ENCODE results near the gene ACACB.

ACACB gene

DNA sequence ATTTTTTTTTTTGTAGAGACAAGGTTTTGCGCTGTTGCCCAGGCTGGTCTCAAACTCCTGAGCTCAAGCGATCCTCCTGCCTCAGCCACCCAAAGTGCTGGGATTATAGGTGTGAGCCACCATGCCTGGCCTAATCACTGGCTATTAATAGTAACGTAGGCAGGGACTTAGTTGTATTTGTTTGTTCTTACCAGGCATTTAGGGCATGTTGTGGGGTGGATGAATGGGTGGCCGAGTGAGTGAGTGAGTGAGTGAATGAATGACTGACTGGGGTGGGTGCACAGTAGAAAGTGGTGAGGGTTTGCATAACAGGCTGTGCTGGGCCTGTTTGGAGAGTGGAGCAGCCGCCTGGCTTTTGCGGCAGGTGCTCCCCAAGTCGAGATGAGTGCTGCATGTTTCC lies 105.7 kb downstream of the ACACB start:
- Histone ChIP-seq H3K4me3 (IDR thresholded peaks at IDR 0.05; ENCODE audit: insufficient read depth, low read depth, low read length) (no peak overlapping the region), H3K9ac (no peak overlapping the region), H3K4me2 (no peak overlapping the region), H3K4me1 (ENCODE audit: low read depth, poor library complexity, severe bottlenecking) (no peaks in the 10 kb centered on the region), H3K27me3 (ENCODE audit: insufficient read depth, low read depth) (no peaks in the 10 kb centered on the region), H4K20me1 (ENCODE audit: insufficient read depth) (no peaks in the 10 kb centered on the region), H3K27ac (no peak overlapping the region), H3K36me3 (ENCODE audit: insufficient read depth) (no peaks in the 10 kb centered on the region), H3K79me2 (ENCODE audit: insufficient read depth, low read depth) (no peaks in the 10 kb centered on the region), H2AFZ (ENCODE audit: low read depth) (no peak overlapping the region)
- TF ChIP-seq, protein P1, sequence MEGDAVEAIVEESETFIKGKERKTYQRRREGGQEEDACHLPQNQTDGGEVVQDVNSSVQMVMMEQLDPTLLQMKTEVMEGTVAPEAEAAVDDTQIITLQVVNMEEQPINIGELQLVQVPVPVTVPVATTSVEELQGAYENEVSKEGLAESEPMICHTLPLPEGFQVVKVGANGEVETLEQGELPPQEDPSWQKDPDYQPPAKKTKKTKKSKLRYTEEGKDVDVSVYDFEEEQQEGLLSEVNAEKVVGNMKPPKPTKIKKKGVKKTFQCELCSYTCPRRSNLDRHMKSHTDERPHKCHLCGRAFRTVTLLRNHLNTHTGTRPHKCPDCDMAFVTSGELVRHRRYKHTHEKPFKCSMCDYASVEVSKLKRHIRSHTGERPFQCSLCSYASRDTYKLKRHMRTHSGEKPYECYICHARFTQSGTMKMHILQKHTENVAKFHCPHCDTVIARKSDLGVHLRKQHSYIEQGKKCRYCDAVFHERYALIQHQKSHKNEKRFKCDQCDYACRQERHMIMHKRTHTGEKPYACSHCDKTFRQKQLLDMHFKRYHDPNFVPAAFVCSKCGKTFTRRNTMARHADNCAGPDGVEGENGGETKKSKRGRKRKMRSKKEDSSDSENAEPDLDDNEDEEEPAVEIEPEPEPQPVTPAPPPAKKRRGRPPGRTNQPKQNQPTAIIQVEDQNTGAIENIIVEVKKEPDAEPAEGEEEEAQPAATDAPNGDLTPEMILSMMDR (conservative IDR thresholded peaks at IDR 0.05; ENCODE audit: low read depth, low read length), result no peak

DNA sequence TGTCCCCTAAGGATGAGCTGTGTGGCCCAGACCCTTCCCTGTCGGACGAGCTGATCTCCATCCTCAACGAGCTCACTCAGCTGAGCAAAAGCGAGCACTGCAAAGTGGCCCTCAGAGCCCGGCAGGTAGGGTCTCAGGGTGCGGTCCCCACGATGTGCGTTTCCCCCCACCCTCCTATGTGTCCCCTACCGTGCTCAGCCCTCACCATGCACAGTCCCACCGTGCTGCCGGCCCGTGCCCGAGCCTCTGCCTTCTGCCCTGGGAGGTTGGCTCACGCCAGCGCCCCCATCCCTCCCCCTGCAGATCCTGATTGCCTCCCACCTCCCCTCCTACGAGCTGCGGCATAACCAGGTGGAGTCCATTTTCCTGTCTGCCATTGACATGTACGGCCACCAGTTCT lies 106.1 kb downstream of the ACACB start:
- Histone ChIP-seq H3K4me2 (no peak overlapping the region), H3K27ac (no peak overlapping the region), H3K79me2 (ENCODE audit: insufficient read depth, low read depth) (no peaks in the 10 kb centered on the region), H4K20me1 (ENCODE audit: insufficient read depth) (no peaks in the 10 kb centered on the region), H3K36me3 (ENCODE audit: insufficient read depth) (no peaks in the 10 kb centered on the region), H2AFZ (ENCODE audit: low read depth) (no peak overlapping the region), H3K9ac (no peak overlapping the region), H3K4me1 (ENCODE audit: low read depth, poor library complexity, severe bottlenecking) (no peaks in the 10 kb centered on the region), H3K4me3 (IDR thresholded peaks at IDR 0.05; ENCODE audit: insufficient read depth, low read depth, low read length) (no peak overlapping the region), H3K27me3 (ENCODE audit: insufficient read depth, low read depth) (no peaks in the 10 kb centered on the region)
- TF ChIP-seq, protein P1 (conservative IDR thresholded peaks at IDR 0.05; ENCODE audit: low read depth, low read length), result no peak

DNA sequence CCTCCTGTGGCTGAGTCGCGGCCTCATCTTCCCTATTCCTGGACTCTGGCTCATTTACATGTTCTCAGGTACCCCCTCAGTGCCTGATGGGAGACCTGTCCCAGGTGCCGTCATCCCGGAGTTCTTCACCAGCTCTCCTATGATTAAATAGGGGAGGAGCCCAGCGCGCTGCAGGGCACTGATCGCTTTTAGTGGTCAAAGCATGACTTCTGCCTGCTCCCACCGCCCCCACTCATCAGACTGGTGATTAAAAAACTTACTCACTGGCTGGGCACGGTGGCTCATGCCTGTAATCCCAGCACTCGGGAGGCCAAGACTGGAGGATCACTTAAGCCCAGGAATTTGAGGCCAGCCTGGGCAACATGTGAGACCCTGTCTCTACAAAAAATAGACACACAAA lies 106.8 kb downstream of the ACACB start:
- Histone ChIP-seq H3K4me1 (ENCODE audit: low read depth, poor library complexity, severe bottlenecking) (no peaks in the 10 kb centered on the region), H3K9ac (no peak overlapping the region), H3K79me2 (ENCODE audit: insufficient read depth, low read depth) (no peaks in the 10 kb centered on the region), H3K27me3 (ENCODE audit: insufficient read depth, low read depth) (no peaks in the 10 kb centered on the region), H3K4me2 (no peak overlapping the region), H3K27ac (no peak overlapping the region), H3K36me3 (ENCODE audit: insufficient read depth) (no peaks in the 10 kb centered on the region), H2AFZ (ENCODE audit: low read depth) (no peak overlapping the region), H4K20me1 (ENCODE audit: insufficient read depth) (no peaks in the 10 kb centered on the region), H3K4me3 (IDR thresholded peaks at IDR 0.05; ENCODE audit: insufficient read depth, low read depth, low read length) (no peak overlapping the region)
- TF ChIP-seq, protein P1 (conservative IDR thresholded peaks at IDR 0.05; ENCODE audit: low read depth, low read length), result no peak

DNA sequence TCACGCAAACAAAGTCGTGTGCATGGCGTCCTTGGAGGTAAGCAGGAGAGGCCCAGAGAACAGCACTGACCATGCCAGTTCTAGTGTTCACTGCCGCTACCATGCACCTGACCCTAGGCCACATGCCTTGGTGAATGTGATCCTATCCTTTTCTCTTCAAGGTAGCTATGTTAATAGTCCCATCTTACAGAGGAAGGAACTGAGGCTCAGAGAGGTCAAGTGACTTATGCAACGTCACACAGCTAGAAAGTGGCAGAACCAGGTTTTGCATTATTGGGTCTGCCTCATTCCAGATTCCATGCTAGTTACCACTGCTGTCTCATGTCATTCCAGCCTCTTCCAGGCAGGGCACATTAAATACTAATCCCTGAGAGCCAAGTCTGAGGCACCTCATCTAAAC lies 107.5 kb downstream of the ACACB start:
- Histone ChIP-seq H3K4me3 (IDR thresholded peaks at IDR 0.05; ENCODE audit: insufficient read depth, low read depth, low read length) (no peak overlapping the region), H3K4me1 (ENCODE audit: low read depth, poor library complexity, severe bottlenecking) (no peaks in the 10 kb centered on the region), H3K9ac (no peak overlapping the region), H3K27ac (no peak overlapping the region), H3K79me2 (ENCODE audit: insufficient read depth, low read depth) (no peaks in the 10 kb centered on the region), H3K27me3 (ENCODE audit: insufficient read depth, low read depth) (no peaks in the 10 kb centered on the region), H4K20me1 (ENCODE audit: insufficient read depth) (no peaks in the 10 kb centered on the region), H2AFZ (ENCODE audit: low read depth) (no peak overlapping the region), H3K4me2 (no peak overlapping the region), H3K36me3 (ENCODE audit: insufficient read depth) (no peaks in the 10 kb centered on the region)
- TF ChIP-seq, protein P1 (conservative IDR thresholded peaks at IDR 0.05; ENCODE audit: low read depth, low read length), result no peak

DNA sequence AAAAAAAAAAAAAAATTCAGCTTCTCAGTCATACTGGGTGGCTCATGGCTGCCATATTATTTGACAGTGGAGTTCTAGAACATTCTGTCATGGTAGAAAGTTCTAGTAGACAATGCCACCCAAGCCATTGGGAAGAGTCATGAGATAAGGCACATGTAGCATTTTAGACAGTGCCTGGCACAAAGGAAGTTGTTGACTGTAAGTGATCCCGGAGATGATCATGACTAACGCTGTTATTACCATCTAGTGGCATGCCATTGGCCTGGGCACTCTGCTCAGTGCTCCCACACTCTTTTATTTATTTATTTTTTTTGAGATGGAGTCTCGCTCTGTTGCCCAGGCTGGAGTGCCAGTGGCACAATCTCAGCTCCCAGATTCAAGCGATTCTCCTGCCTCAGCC lies 112.3 kb downstream of the ACACB start:
- Histone ChIP-seq H3K4me3 (IDR thresholded peaks at IDR 0.05; ENCODE audit: insufficient read depth, low read depth, low read length) (no peak overlapping the region), H4K20me1 (ENCODE audit: insufficient read depth) (no peaks in the 10 kb centered on the region), H3K79me2 (ENCODE audit: insufficient read depth, low read depth) (no peaks in the 10 kb centered on the region), H3K36me3 (ENCODE audit: insufficient read depth) (no peaks in the 10 kb centered on the region), H3K4me2 (no peak overlapping the region), H3K27ac (no peak overlapping the region), H2AFZ (ENCODE audit: low read depth) (no peak overlapping the region), H3K9ac (no peak overlapping the region), H3K4me1 (ENCODE audit: low read depth, poor library complexity, severe bottlenecking) (no peaks in the 10 kb centered on the region), H3K27me3 (ENCODE audit: insufficient read depth, low read depth) (no peaks in the 10 kb centered on the region)
- TF ChIP-seq, protein P1 (conservative IDR thresholded peaks at IDR 0.05; ENCODE audit: low read depth, low read length), result no peak

All from KMS-11 (cell line).